ENCODE results near the gene EHMT2.
"Not testable (repeated sequence)": the region's sequence is repeated elsewhere in the genome, so short reads cannot be mapped to it uniquely, and the experiment has no call there.

EHMT2 gene

GRCh38 chr6:31911826-31912585, 14.5 kb upstream of the EHMT2 start:
- no peaks in the 10 kb centered on the region for H3K36me3 ChIP-seq
- intact Hi-C loops (cut with DNase I; ENCODE audit: low total_unique reads) = no loop called here
- H3K4me3 ChIP-seq = no peak overlapping the region
- no peak for TF ChIP-seq CTCF (IDR thresholded peaks at IDR 0.05)
- DNase-seq = no peak
- no peak overlapping the region for H3K27ac ChIP-seq
- H3K4me1 ChIP-seq = peaks cover 0 to 13% (median 5%) of the 10 kb centered on the region in 4 donors
- peaks cover 0 to 2% of the 10 kb centered on the region in 2 donors for H3K27me3 ChIP-seq
- no peaks in the 10 kb centered on the region for H3K9me3 ChIP-seq

- intact Hi-C loops (cut with DNase I; ENCODE audit: low total_unique reads) = loop anchor here (5.0 kb wide), 1 partner anchor 43 kb away; no protein-coding TSS in a partner anchor
- not testable (repeated sequence) for H3K27ac ChIP-seq, H3K27me3 ChIP-seq, H3K4me3 ChIP-seq, H3K36me3 ChIP-seq, DNase-seq, H3K9me3 ChIP-seq
- H3K4me1 ChIP-seq = peaks cover 0 to 13% (median 5%) of the 10 kb centered on the region in 4 donors
Observed at GRCh38 chr6:31909298-31909697, 11.8 kb upstream of the EHMT2 start.

GRCh38 chr6:31908791-31909190, 11.3 kb upstream of the EHMT2 start:
- intact Hi-C loops (cut with DNase I; ENCODE audit: low total_unique reads) = loop anchor here (5.0 kb wide), 1 partner anchor 44 kb away; no protein-coding TSS in a partner anchor
- Histone ChIP-seq H3K27me3 (no peaks in the 10 kb centered on the region), H3K9me3 (no peaks in the 10 kb centered on the region), H3K4me1 (peaks cover 0 to 13% (median 5%) of the 10 kb centered on the region in 4 donors), H3K36me3 (no peaks in the 10 kb centered on the region), H3K27ac (no peak overlapping the region), H3K4me3 (no peak overlapping the region)
- TF ChIP-seq CTCF (IDR thresholded peaks at IDR 0.05) = no peak
- no peak for DNase-seq

- not testable (repeated sequence) for H3K27ac ChIP-seq, H3K4me3 ChIP-seq, H3K9me3 ChIP-seq, H3K27me3 ChIP-seq, H3K36me3 ChIP-seq, DNase-seq
- intact Hi-C loops (cut with DNase I; ENCODE audit: low total_unique reads) = loop anchor here (5.0 kb wide), 1 partner anchor 44 kb away; no protein-coding TSS in a partner anchor
- peaks cover 0 to 16% (median 5%) of the 10 kb centered on the region in 4 donors for H3K4me1 ChIP-seq
Observed at GRCh38 chr6:31908255-31908654, 10.8 kb upstream of the EHMT2 start.

GRCh38 chr6:31907158-31907813, 9.8 kb upstream of the EHMT2 start:
- Histone ChIP-seq H3K27ac (no peak overlapping the region), H3K4me1 (peaks cover 0 to 25% (median 10%) of the 10 kb centered on the region in 4 donors), H3K4me3 (no peak overlapping the region), H3K36me3 (no peaks in the 10 kb centered on the region), H3K9me3 (no peaks in the 10 kb centered on the region), H3K27me3 (no peaks in the 10 kb centered on the region)
- DNase-seq = no peak
- TF ChIP-seq CTCF (IDR thresholded peaks at IDR 0.05) = no peak
- intact Hi-C loops (cut with DNase I; ENCODE audit: low total_unique reads) = loop anchor here (5.0 kb wide), 1 partner anchor 45 kb away; no protein-coding TSS in a partner anchor

- H3K27ac ChIP-seq, H3K27me3 ChIP-seq, H3K36me3 ChIP-seq, H3K9me3 ChIP-seq, DNase-seq, H3K4me3 ChIP-seq: not testable (repeated sequence)
- H3K4me1 ChIP-seq = peaks cover 0 to 23% (median 10%) of the 10 kb centered on the region in 4 donors
- intact Hi-C loops (cut with DNase I; ENCODE audit: low total_unique reads) = loop anchor here (5.0 kb wide), 1 partner anchor 46 kb away; no protein-coding TSS in a partner anchor
Observed at GRCh38 chr6:31906727-31907126, 9.2 kb upstream of the EHMT2 start.

GRCh38 chr6:31906122-31906521, 8.6 kb upstream of the EHMT2 start:
- intact Hi-C loops (cut with DNase I; ENCODE audit: low total_unique reads) = loop anchor here (5.0 kb wide), 1 partner anchor 46 kb away; no protein-coding TSS in a partner anchor
- H3K9me3 ChIP-seq = no peaks in the 10 kb centered on the region
- no peaks in the 10 kb centered on the region for H3K36me3 ChIP-seq
- no peaks in the 10 kb centered on the region for H3K27me3 ChIP-seq
- H3K27ac ChIP-seq = no peak overlapping the region
- H3K4me1 ChIP-seq = peaks cover 0 to 21% (median 11%) of the 10 kb centered on the region in 4 donors
- no peak for TF ChIP-seq CTCF (IDR thresholded peaks at IDR 0.05)
- no peak for DNase-seq
- H3K4me3 ChIP-seq = no peak overlapping the region
